Caki2 (cell line): ENCODE measurements around the gene CERCAM. TPM values are rescaled to one million over a fixed set of nuclear protein-coding genes. Genes with fewer than 3 reads are reported as not detected.

Source experiments
- DNase-seq: peaks from one replicate; pipeline ENCODE4 v3.0.0-alpha.2; 2015; ENCODE audit warnings: low read depth
- in situ Hi-C: cut with HindIII; loops from 2 replicates; pipeline ENCODE4 v1.10.0; 2016; ENCODE audit warnings: low sequenced_read_pairs, low pct_unique_long_range_greater_than_20kb, mixed read lengths
- total RNA-seq: library from RNA; depleted of rRNA; stranded (reverse); fragments of >200 nt; shearing (Covaris generic); gene quantifications from 2 replicates; pipeline ENCODE4 v1.2.3, GENCODE V29; 2014; ENCODE audit warnings: low replicate concordance; rRNA removed

CERCAM gene
- 25.2 and 50.6 TPM in 2 replicates for total RNA-seq

GRCh38 chr9:128420651-128421481 is at the start of gene CERCAM:
Gene CERCAM (plus strand): TSS chr9:128420857. CDS start chr9:128420878, 21 bp downstream.
- peak; percentile 57 for DNase-seq
- in situ Hi-C loops: no loop called here

GRCh38 chr9:128371630-128372117 is 49.0 kb upstream of the CERCAM start:
- peak; percentile 8 for DNase-seq
- in situ Hi-C loops: no loop called here

GRCh38 chr9:128372188-128372641 is 48.4 kb upstream of the CERCAM start:
- in situ Hi-C loops: no loop called here
- DNase-seq: peak; percentile 52

GRCh38 chr9:128372784-128373183 is 47.9 kb upstream of the CERCAM start:
- in situ Hi-C loops: no loop called here
- peak; percentile 37 for DNase-seq

GRCh38 chr9:128374221-128374675 is 46.4 kb upstream of the CERCAM start:
- DNase-seq: no peak
- in situ Hi-C loops: no loop called here

GRCh38 chr9:128375865-128376264 is 44.8 kb upstream of the CERCAM start:
- DNase-seq: no peak
- in situ Hi-C loops: no loop called here

GRCh38 chr9:128382261-128382660 is 38.4 kb upstream of the CERCAM start:
- in situ Hi-C loops: no loop called here
- no peak for DNase-seq

GRCh38 chr9:128383007-128383753 is 37.5 kb upstream of the CERCAM start:
- in situ Hi-C loops: no loop called here
- DNase-seq: no peak

- no peak for DNase-seq
- in situ Hi-C loops: no loop called here
These were observed 36.9 kb upstream of the CERCAM start for GRCh38 chr9:128383791-128384190.

- in situ Hi-C loops: no loop called here
- no peak for DNase-seq
These were observed 35.7 kb upstream of the CERCAM start for GRCh38 chr9:128384801-128385495.

- no peak for DNase-seq
- in situ Hi-C loops: no loop called here
These were observed 34.9 kb upstream of the CERCAM start for GRCh38 chr9:128385496-128386460.

GRCh38 chr9:128388150-128388549 is 32.5 kb upstream of the CERCAM start:
- no peak for DNase-seq
- in situ Hi-C loops: no loop called here

GRCh38 chr9:128389395-128390149 is 31.1 kb upstream of the CERCAM start:
- DNase-seq: no peak
- in situ Hi-C loops: no loop called here

- in situ Hi-C loops: no loop called here
These were observed 30.4 kb upstream of the CERCAM start for GRCh38 chr9:128390150-128390812.

GRCh38 chr9:128390813-128391711 is 29.6 kb upstream of the CERCAM start:
- DNase-seq: no peak
- in situ Hi-C loops: no loop called here

More at GRCh38 chr9:128390150-128390812, 30.4 kb upstream of the CERCAM start:
- no peak for DNase-seq
